SIG-M5 treated with dmso at 0.1 percent for 504 hours (cell line): ENCODE data around the gene AP3S2.
A peak's percentile ranks its signal among the peaks of the same experiment; 100 is the strongest.
"Not testable (repeated sequence)": the region's sequence is repeated elsewhere in the genome, so short reads cannot be mapped to it uniquely, and the experiment has no call there.

Experiments
- DNase-seq: peaks from one replicate; lab custom pipeline; 2025; ENCODE audit not compliant: unreplicated experiment; lab: John Stamatoyannopoulos, UW

AP3S2 gene

GRCh38 chr15:89783111-89783860, 110.5 kb downstream of the AP3S2 start:
- no peak for DNase-seq

GRCh38 chr15:89782619-89782950, 111.2 kb downstream of the AP3S2 start:
- not testable (repeated sequence) for DNase-seq

- peak; percentile 19 for DNase-seq
These were observed 111.7 kb downstream of the AP3S2 start for GRCh38 chr15:89781891-89782618.

DNA sequence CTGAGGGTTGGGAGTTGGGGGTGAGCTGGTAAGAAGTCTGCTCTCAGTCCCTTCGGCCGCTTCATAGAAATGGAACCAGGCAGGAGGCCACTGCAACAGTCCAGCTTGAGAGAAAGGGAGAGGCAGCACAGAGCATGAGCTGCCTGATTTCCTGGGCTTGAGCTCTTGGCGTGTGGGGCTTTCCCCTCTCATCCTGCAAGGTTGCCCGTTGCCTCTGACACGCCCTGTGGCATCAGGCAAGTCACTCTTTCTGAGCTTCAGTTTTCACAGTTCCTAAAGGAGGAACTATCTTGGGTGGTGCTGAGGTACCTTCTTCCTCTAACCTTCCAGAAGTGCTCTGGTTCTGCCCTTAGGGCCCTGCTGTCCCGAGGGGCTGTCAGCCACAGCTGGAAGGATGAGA, 112.7 kb downstream of the AP3S2 start:
- DNase-seq, result peak; percentile 53

GRCh38 chr15:89780601-89781000, 113.2 kb downstream of the AP3S2 start:
- DNase-seq, result no peak
